Lower leg skin (tissue), 3 donors: ENCODE results near the gene BNIP5.
"Not testable (repeated sequence)": the region's sequence is repeated elsewhere in the genome, so short reads cannot be mapped to it uniquely, and the experiment has no call there.

Experiments used
- POLR2A ChIP-seq, 2 donors: fragments of 450-650 bp; IDR thresholded peaks; one replicate each; pipeline ENCODE4 v1.6.1; 2016 to 2017; ENCODE audit warnings: antibody characterized with exemption in 2 of 2, mild to moderate bottlenecking in 1 of 2, moderate library complexity in 1 of 2
- TF ChIP-seq, protein P1 (sequence below), 3 donors: fragments of 450-650 bp; IDR thresholded peaks; one replicate each; pipeline ENCODE4 v1.5.1; 2016; ENCODE audit warnings: antibody characterized with exemption in 3 of 3, mild to moderate bottlenecking in 3 of 3, moderate library complexity in 2 of 3

- not testable (repeated sequence) for TF ChIP-seq POLR2A (IDR thresholded peaks at IDR 0.05)
- TF ChIP-seq, protein P1, sequence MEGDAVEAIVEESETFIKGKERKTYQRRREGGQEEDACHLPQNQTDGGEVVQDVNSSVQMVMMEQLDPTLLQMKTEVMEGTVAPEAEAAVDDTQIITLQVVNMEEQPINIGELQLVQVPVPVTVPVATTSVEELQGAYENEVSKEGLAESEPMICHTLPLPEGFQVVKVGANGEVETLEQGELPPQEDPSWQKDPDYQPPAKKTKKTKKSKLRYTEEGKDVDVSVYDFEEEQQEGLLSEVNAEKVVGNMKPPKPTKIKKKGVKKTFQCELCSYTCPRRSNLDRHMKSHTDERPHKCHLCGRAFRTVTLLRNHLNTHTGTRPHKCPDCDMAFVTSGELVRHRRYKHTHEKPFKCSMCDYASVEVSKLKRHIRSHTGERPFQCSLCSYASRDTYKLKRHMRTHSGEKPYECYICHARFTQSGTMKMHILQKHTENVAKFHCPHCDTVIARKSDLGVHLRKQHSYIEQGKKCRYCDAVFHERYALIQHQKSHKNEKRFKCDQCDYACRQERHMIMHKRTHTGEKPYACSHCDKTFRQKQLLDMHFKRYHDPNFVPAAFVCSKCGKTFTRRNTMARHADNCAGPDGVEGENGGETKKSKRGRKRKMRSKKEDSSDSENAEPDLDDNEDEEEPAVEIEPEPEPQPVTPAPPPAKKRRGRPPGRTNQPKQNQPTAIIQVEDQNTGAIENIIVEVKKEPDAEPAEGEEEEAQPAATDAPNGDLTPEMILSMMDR (IDR thresholded peaks at IDR 0.05): not testable (repeated sequence)
Observed at GRCh38 chr6:36338223-36338622, 1.5 kb upstream of the BNIP5 start.
